ENCODE data around the gene LAS1L.
"Not testable (repeated sequence)": the region's sequence is repeated elsewhere in the genome, so short reads cannot be mapped to it uniquely, and the experiment has no call there.

The LAS1L gene

GRCh38 chrX:65517923-65518322, 16.7 kb downstream of the LAS1L start:
- DNase-seq (ENCODE audit: low spot score) = no peak

- DNase-seq (ENCODE audit: low spot score) = peak; percentile 19
Measured at GRCh38 chrX:65516756-65517155, 17.8 kb downstream of the LAS1L start.

- no peak for DNase-seq (ENCODE audit: low spot score)
Measured at GRCh38 chrX:65513610-65514009, 21.0 kb downstream of the LAS1L start.

GRCh38 chrX:65509400-65509799, 25.2 kb downstream of the LAS1L start:
- DNase-seq (ENCODE audit: low spot score) = no peak

GRCh38 chrX:65508851-65509250, 25.7 kb downstream of the LAS1L start:
- DNase-seq (ENCODE audit: low spot score) = no peak

- no peak for DNase-seq (ENCODE audit: low spot score)
Measured at GRCh38 chrX:65502618-65503017, 32.0 kb downstream of the LAS1L start.

- no peak for DNase-seq (ENCODE audit: low spot score)
Measured at GRCh38 chrX:65493431-65493830, 41.2 kb downstream of the LAS1L start.

GRCh38 chrX:65491620-65492019, 43.0 kb downstream of the LAS1L start:
- DNase-seq (ENCODE audit: low spot score) = no peak

- DNase-seq (ENCODE audit: low spot score) = no peak
Measured at GRCh38 chrX:65488495-65488894, 46.1 kb downstream of the LAS1L start.

GRCh38 chrX:65480960-65481359, 53.6 kb downstream of the LAS1L start:
- no peak for DNase-seq (ENCODE audit: low spot score)

GRCh38 chrX:65479102-65479501, 55.5 kb downstream of the LAS1L start:
- DNase-seq (ENCODE audit: low spot score) = not testable (repeated sequence)

GRCh38 chrX:65476564-65476963, 58.0 kb downstream of the LAS1L start:
- DNase-seq (ENCODE audit: low spot score) = no peak

GRCh38 chrX:65463550-65463949, 71.0 kb downstream of the LAS1L start:
- DNase-seq (ENCODE audit: low spot score) = no peak
